ENCODE measurements around the gene NUDT8.

DNA sequence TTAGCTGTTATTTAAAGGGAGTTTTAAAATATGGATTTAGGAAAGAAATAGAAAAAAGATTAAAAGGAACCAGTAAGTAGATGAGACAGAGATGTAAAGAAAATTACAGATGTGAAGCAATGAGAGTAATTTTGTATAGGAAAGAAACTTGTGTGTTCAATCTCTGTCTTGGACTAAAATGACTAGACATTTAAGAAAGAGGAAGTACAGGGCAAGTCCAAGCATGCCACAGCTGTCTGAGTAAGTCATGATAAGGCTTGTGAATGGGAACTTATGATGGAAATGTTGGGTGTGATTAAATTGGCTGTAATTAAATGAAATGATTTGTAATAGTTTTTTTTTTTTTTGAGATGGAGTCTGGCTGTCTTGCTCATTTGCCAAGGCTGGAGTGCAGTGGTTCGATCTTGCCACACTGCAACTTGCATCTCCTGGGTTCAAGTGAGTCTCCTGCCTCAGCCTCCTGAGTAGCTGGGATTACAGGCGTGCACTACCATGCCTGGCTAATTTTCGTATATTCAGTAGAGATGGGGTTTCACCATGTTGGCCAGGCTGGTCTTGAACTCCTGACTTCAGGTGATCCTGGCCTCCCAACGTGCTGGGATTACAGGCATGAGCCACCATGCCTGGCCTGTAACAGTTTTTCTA lies 26.7 kb upstream of the NUDT8 start:
- TF ChIP-seq, protein P1, sequence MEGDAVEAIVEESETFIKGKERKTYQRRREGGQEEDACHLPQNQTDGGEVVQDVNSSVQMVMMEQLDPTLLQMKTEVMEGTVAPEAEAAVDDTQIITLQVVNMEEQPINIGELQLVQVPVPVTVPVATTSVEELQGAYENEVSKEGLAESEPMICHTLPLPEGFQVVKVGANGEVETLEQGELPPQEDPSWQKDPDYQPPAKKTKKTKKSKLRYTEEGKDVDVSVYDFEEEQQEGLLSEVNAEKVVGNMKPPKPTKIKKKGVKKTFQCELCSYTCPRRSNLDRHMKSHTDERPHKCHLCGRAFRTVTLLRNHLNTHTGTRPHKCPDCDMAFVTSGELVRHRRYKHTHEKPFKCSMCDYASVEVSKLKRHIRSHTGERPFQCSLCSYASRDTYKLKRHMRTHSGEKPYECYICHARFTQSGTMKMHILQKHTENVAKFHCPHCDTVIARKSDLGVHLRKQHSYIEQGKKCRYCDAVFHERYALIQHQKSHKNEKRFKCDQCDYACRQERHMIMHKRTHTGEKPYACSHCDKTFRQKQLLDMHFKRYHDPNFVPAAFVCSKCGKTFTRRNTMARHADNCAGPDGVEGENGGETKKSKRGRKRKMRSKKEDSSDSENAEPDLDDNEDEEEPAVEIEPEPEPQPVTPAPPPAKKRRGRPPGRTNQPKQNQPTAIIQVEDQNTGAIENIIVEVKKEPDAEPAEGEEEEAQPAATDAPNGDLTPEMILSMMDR (IDR thresholded peaks at IDR 0.05): no peak
- TF ChIP-seq POLR2A (IDR thresholded peaks at IDR 0.05): no peak
